SK-N-SH (cell line): ENCODE results near the gene GPR15.

Experiments used
- POLR2AphosphoS5 ChIP-seq: IDR thresholded peaks from 2 replicates; pipeline ENCODE4 v1.6.1; 2012; ENCODE audit warnings: low read depth, low read length
- USF2 ChIP-seq: fragments of 150-350 bp; IDR thresholded peaks from 2 replicates; pipeline ENCODE4 v1.6.1; 2017; ENCODE audit warnings: antibody characterized with exemption, low read length, low read depth, borderline replicate concordance

- TF ChIP-seq USF2 (no peak), POLR2AphosphoS5 (no peak)
These were observed 33.5 kb downstream of the GPR15 start for GRCh38 chr3:98565237-98565643.
